Cardiac muscle cell (in vitro differentiated cells and primary cell): ENCODE measurements around the gene PKDCC. TPM values are rescaled to one million over a fixed set of nuclear protein-coding genes. Genes with fewer than 3 reads are reported as not detected.
A peak's percentile ranks its signal among the peaks of the same experiment; 100 is the strongest.

Experiments used
- DNase-seq, 2 donors: peaks; one replicate each; pipeline versions ENCODE4 v3.0.0 to v3.0.0-alpha.2; 2010 to 2017; ENCODE audit warnings: low read depth in 1 of 2, low spot score in 1 of 2
- H3K27ac ChIP-seq: fragments of 200-600 bp; sonication (generic); 2 replicates; pipeline ENCODE4 v1.5.1; 2016
- H3K27me3 ChIP-seq: fragments of 200-600 bp; sonication (generic); 2 replicates; pipeline ENCODE4 v1.6.0; 2016; ENCODE audit warnings: control low read depth
- H3K36me3 ChIP-seq: fragments of 200-600 bp; sonication (generic); 2 replicates; pipeline ENCODE4 v1.5.1; 2016; ENCODE audit warnings: control low read depth
- H3K4me1 ChIP-seq: fragments of 200-600 bp; sonication (generic); 2 replicates; pipeline ENCODE4 v1.8.1; 2017; ENCODE audit warnings: low read depth, mild to moderate bottlenecking, mixed run types
- H3K4me3 ChIP-seq: fragments of 200-600 bp; sonication (generic); 2 replicates; pipeline ENCODE4 v1.5.1; 2016; ENCODE audit warnings: mild to moderate bottlenecking
- H3K9me3 ChIP-seq: fragments of 200-600 bp; sonication (generic); 2 replicates; pipeline ENCODE4 v1.5.1; 2017; ENCODE audit warnings: low read depth, mild to moderate bottlenecking, control low read depth
- polyA plus RNA-seq: library from polyadenylated mRNA; unstranded; fragments of >200 nt; fragmentation: Nextera tagmentation; extraction: Ambion mirVana; gene quantifications from 2 replicates; pipeline ENCODE4 v1.2.1, GENCODE V29; 2016
- total RNA-seq: library from RNA; depleted of rRNA; stranded (reverse); fragments of >200 nt; gene quantifications from 2 replicates; pipeline ENCODE4 v1.2.3, GENCODE V29; 2016
- TF ChIP-seq, protein P1 (sequence below): IDR thresholded peaks from 2 replicates; pipeline ENCODE4 v1.5.1; 2012; ENCODE audit warnings: low read depth, mild to moderate bottlenecking, low read length

PKDCC gene
- total and polyA plus RNA-seq, 2 experiments from 2014 or later: 157 to 228 TPM

GRCh38 chr2:42100683-42101205, 52.9 kb downstream of the PKDCC start:
- Histone ChIP-seq H3K4me3 (no peak overlapping the region), H3K4me1 (peaks cover 14% of the 10 kb centered on the region), H3K36me3 (no peaks in the 10 kb centered on the region), H3K9me3 (no peaks in the 10 kb centered on the region), H3K27ac (no peak overlapping the region), H3K27me3 (no peaks in the 10 kb centered on the region)
- TF ChIP-seq, protein P1, sequence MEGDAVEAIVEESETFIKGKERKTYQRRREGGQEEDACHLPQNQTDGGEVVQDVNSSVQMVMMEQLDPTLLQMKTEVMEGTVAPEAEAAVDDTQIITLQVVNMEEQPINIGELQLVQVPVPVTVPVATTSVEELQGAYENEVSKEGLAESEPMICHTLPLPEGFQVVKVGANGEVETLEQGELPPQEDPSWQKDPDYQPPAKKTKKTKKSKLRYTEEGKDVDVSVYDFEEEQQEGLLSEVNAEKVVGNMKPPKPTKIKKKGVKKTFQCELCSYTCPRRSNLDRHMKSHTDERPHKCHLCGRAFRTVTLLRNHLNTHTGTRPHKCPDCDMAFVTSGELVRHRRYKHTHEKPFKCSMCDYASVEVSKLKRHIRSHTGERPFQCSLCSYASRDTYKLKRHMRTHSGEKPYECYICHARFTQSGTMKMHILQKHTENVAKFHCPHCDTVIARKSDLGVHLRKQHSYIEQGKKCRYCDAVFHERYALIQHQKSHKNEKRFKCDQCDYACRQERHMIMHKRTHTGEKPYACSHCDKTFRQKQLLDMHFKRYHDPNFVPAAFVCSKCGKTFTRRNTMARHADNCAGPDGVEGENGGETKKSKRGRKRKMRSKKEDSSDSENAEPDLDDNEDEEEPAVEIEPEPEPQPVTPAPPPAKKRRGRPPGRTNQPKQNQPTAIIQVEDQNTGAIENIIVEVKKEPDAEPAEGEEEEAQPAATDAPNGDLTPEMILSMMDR: no peak
- DNase-seq: no peak

- H3K4me1 ChIP-seq: peaks cover 14% of the 10 kb centered on the region
- TF ChIP-seq, protein P1: no peak
- no peaks in the 10 kb centered on the region for H3K36me3 ChIP-seq
These were observed 53.6 kb downstream of the PKDCC start for GRCh38 chr2:42101206-42102023.

GRCh38 chr2:42102024-42102590, 54.3 kb downstream of the PKDCC start:
- Histone ChIP-seq H3K4me3 (no peak overlapping the region), H3K27me3 (no peaks in the 10 kb centered on the region), H3K4me1 (peaks cover 14% of the 10 kb centered on the region), H3K36me3 (no peaks in the 10 kb centered on the region), H3K9me3 (no peaks in the 10 kb centered on the region), H3K27ac (peak overlapping the region; percentile 83)
- TF ChIP-seq, protein P1: no peak
- peak in 1 of 2 donors; percentile 87 for DNase-seq

More at GRCh38 chr2:42101206-42102023, 53.6 kb downstream of the PKDCC start:
- peak in 1 of 2 donors; percentile 93 for DNase-seq
- Histone ChIP-seq H3K4me3 (no peak overlapping the region), H3K9me3 (no peaks in the 10 kb centered on the region), H3K27me3 (no peaks in the 10 kb centered on the region), H3K27ac (peak overlapping the region; percentile 83)

- H3K27ac ChIP-seq: peak overlapping the region; percentile 83
- no peaks in the 10 kb centered on the region for H3K36me3 ChIP-seq
- H3K4me3 ChIP-seq: no peak overlapping the region
- peaks cover 14% of the 10 kb centered on the region for H3K4me1 ChIP-seq
- DNase-seq: peak; percentile 69 to 90
- TF ChIP-seq, protein P1: no peak
- no peaks in the 10 kb centered on the region for H3K9me3 ChIP-seq
- H3K27me3 ChIP-seq: no peaks in the 10 kb centered on the region
These were observed 55.0 kb downstream of the PKDCC start for GRCh38 chr2:42102591-42103450.

GRCh38 chr2:42103829-42104228, 56.0 kb downstream of the PKDCC start:
- H3K4me1 ChIP-seq: peaks cover 14% of the 10 kb centered on the region
- TF ChIP-seq, protein P1: no peak
- no peak overlapping the region for H3K4me3 ChIP-seq
- no peak for DNase-seq
- no peaks in the 10 kb centered on the region for H3K9me3 ChIP-seq
- peak overlapping the region; percentile 83 for H3K27ac ChIP-seq
- no peaks in the 10 kb centered on the region for H3K27me3 ChIP-seq
- no peaks in the 10 kb centered on the region for H3K36me3 ChIP-seq
